ENCODE measurements around the gene PTPRE.

- TF ChIP-seq KLF16 (tag by site-specific recombination; IDR thresholded peaks at IDR 0.05), result no peak
- TF ChIP-seq EGR2 (tag by site-specific recombination; IDR thresholded peaks at IDR 0.05; ENCODE audit: low read depth), result no peak
- TF ChIP-seq ZNF37A (tag by site-specific recombination; IDR thresholded peaks at IDR 0.05), result no peak
- no peak for TF ChIP-seq CTCF (tag by site-specific recombination; IDR thresholded peaks at IDR 0.05)
- no peak for TF ChIP-seq ZNF624 (tag by site-specific recombination; IDR thresholded peaks at IDR 0.05)
- TF ChIP-seq ZNF692 (tag by site-specific recombination; IDR thresholded peaks at IDR 0.05), result no peak
- no peak for TF ChIP-seq ZNF16 (tag by site-specific recombination; IDR thresholded peaks at IDR 0.05; ENCODE audit: low read depth)
- no peak for TF ChIP-seq ZNF580 (tag by site-specific recombination; IDR thresholded peaks at IDR 0.05)
- TF ChIP-seq ZFP37 (tag by site-specific recombination; IDR thresholded peaks at IDR 0.05), result no peak
- TF ChIP-seq KLF9 (tag by site-specific recombination; IDR thresholded peaks at IDR 0.05; ENCODE audit: low read depth), result no peak
Observed at GRCh38 chr10:127880557-127880956, 26.3 kb upstream of the PTPRE start.
